ENCODE results near the gene REX1BD. TPM values are rescaled to one million over a fixed set of nuclear protein-coding genes. Genes with fewer than 3 reads are reported as not detected.

Gene REX1BD
- total RNA-seq, 1 experiment from 2014 or later: 97.1 TPM

DNA sequence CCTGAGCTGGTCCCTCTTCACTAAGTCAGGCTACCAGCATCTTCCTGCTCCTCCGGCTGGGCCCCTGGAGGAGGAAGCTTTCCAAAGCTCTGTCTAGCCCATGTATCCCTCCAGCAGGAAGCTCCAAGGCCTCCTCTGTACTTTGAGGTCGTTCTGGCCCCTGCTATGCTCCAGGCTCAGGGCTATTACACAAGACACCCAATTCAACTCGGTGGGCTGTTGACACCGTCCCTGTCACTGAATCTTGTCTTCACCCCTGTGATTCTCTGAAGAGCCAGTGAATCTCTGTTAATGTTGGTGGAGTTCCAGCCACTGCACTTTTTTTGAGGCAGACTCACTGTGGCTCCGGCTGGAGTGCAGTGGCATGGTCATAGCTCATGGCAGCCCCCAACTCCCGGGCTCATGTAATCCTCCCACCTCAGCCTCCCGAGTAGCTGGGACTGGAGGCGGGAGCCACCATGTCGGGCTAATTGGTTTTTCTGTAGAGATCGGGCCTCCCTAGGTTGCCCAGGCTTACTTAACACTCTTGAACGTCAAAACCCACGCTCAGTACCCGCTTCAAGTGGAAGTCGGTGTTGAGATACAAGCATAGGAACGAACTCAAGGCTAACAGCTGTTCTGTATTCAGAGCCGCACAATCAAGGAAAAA is 512 bp upstream of the REX1BD start:
- H3K9me3 ChIP-seq (ENCODE audit: control insufficient read depth in 1 of 2, insufficient read depth in 1 of 2, low read depth in 1 of 2, low read length in 2 of 2): no peaks in the 10 kb centered on the region
- ChIA-PET CTCF (interaction anchor here (0.7 to 7.5 kb wide), 5 partner anchors 17 to 259 kb away, joined by 3 to 39 read pairs (median 5); partner anchors contain the start of gene UBA52), POLR2A (interaction anchor here (0.7 to 4.3 kb wide), 2 partner anchors 17 to 103 kb away, joined by 4 to 23 read pairs; partner anchors contain the start of gene UBA52), RAD21 (ENCODE audit: low non-redundant PET in 1 of 2, low total read pairs in 2 of 2, uncharacterized antibody in 2 of 2, unreplicated experiment in 2 of 2) (interaction anchor here in 1 of 2 experiments (1.7 kb wide), 1 partner anchor 16 kb away, joined by 4 read pairs; the partner anchor contains the start of gene UBA52)
- no peaks in the 10 kb centered on the region for H3K9me2 ChIP-seq (ENCODE audit: insufficient read depth)
- TF ChIP-seq RAD21 (IDR thresholded peaks at IDR 0.05; ENCODE audit: low read depth) (no peak), ZNF274 (IDR thresholded peaks at IDR 0.05; ENCODE audit: low read depth, low read length) (no peak), FOSL1 (IDR thresholded peaks at IDR 0.05; ENCODE audit: low read depth) (no peak), TCF7L2 (IDR thresholded peaks at IDR 0.05; ENCODE audit: borderline replicate concordance, extremely low read depth, insufficient read depth, insufficient read length) (no peak), JUND (IDR thresholded peaks at IDR 0.05) (no peak), ZFX (IDR thresholded peaks at IDR 0.05) (no peak)
- H3K4me3 ChIP-seq (replicated peaks in 1 of 2; ENCODE audit: low read depth in 1 of 2, low read length in 2 of 2): peak overlapping the region; percentile 67 to 89
- peaks cover 13% of the 10 kb centered on the region; the same call in 1 of the 2 replicates for H3K79me2 ChIP-seq (ENCODE audit: insufficient read depth, low read length)
- peak overlapping the region; percentile 97 for H3K9ac ChIP-seq (ENCODE audit: low read length)
- no peaks in the 10 kb centered on the region for H4K20me1 ChIP-seq (ENCODE audit: insufficient read depth)
- TSS peak; percentile 46 for BruUV-seq (replicated peaks)
- H3K27me3 ChIP-seq (ENCODE audit: insufficient read depth, low read length): no peaks in the 10 kb centered on the region
- no peak for ATAC-seq
- H3K27ac ChIP-seq (ENCODE audit: low read depth, low read length): peak overlapping the region; percentile 100
- H3K36me3 ChIP-seq (ENCODE audit: control insufficient read depth in 1 of 2, insufficient read depth in 2 of 2, low read length in 2 of 2): 0 out of 4 replicates have a peak, but pooled peaks cover 0 to 4% of the 10 kb centered on the region in 2 experiments
- DNase-seq (ENCODE audit: low read depth, low spot score): no peak
- H2AFZ ChIP-seq (ENCODE audit: low read depth, low read length, poor library complexity, severe bottlenecking): no peak overlapping the region
- H3K4me2 ChIP-seq (ENCODE audit: low read length): peak overlapping the region; percentile 88
- intact Hi-C loops (cut with micrococcal nuclease): loop anchor here (2.0 kb wide), 1 partner anchor 89 kb away; no protein-coding TSS in a partner anchor
- peaks cover 13 to 28% of the 10 kb centered on the region in 2 experiments for H3K4me1 ChIP-seq (ENCODE audit: control insufficient read depth in 1 of 2, insufficient read depth in 2 of 2, low read length in 2 of 2)

Data from HCT116 (cell line).